CD14-positive monocyte (primary cell): ENCODE data around the gene TSPOAP1. TPM values are rescaled to one million over a fixed set of nuclear protein-coding genes. Genes with fewer than 3 reads are reported as not detected.
A peak's percentile ranks its signal among the peaks of the same experiment; 100 is the strongest.

Experiments
- DNase-seq, 3 donors: peaks; one replicate each; pipeline ENCODE4 v3.0.0-alpha.2; 2011 to 2022
- H2AFZ ChIP-seq: 2 replicates; pipeline ENCODE4 v1.6.0; 2012; ENCODE audit warnings: mild to moderate bottlenecking, low read depth, low read length, inconsistent platforms; ENCODE audit not compliant: insufficient read depth, poor library complexity, severe bottlenecking
- H3K27ac ChIP-seq, 2 donors: 1 replicate in 1 of 2; 2 replicates in 1 of 2; pipeline ENCODE4 v1.5.1; 2012 to 2013; ENCODE audit warnings: low read length in 2 of 2, control low read depth in 1 of 2, inconsistent platforms in 1 of 2, low read depth in 1 of 2, mild to moderate bottlenecking in 1 of 2
- H3K27me3 ChIP-seq, 2 donors: one replicate each; pipeline versions ENCODE4 v1.6.0 to v1.6.1; 2011 to 2013; ENCODE audit warnings: low read length in 2 of 2; ENCODE audit not compliant: control insufficient read depth in 2 of 2, insufficient read depth in 2 of 2
- H3K36me3 ChIP-seq, 2 donors: replicated peaks in 1 of 2; 1 replicate in 1 of 2; 2 replicates in 1 of 2; pipeline versions ENCODE4 v1.5.1 to v1.6.1; 2012 to 2013; ENCODE audit warnings: low read length in 2 of 2, control low read depth in 1 of 2, inconsistent platforms in 1 of 2, mild to moderate bottlenecking in 1 of 2; ENCODE audit not compliant: insufficient read depth in 2 of 2, control insufficient read depth in 1 of 2
- H3K4me1 ChIP-seq, 2 donors: 1 replicate in 1 of 2; 2 replicates in 1 of 2; pipeline versions ENCODE4 v1.5.1 to v1.6.1; 2012 to 2013; ENCODE audit warnings: low read length in 2 of 2, control low read depth in 1 of 2, inconsistent platforms in 1 of 2, mild to moderate bottlenecking in 1 of 2, moderate library complexity in 1 of 2; ENCODE audit not compliant: insufficient read depth in 2 of 2, control insufficient read depth in 1 of 2
- H3K4me2 ChIP-seq: replicated peaks from 2 replicates; pipeline ENCODE3; 2012; ENCODE audit warnings: low read length, moderate library complexity, mild to moderate bottlenecking; ENCODE audit not compliant: poor library complexity, severe bottlenecking; ENCODE audit errors: extremely low read depth
- H3K4me3 ChIP-seq, 3 experiments: fragments of 200-600 bp in 1 of 3; sonication (generic) in 1 of 3; replicated peaks in 1 of 3; 1 replicate in 2 of 3; 2 replicates in 1 of 3; pipeline ENCODE4 v1.5.1; 2011 to 2013; ENCODE audit warnings: low read length in 3 of 3, mild to moderate bottlenecking in 3 of 3, control low read depth in 2 of 3, low read depth in 2 of 3, inconsistent platforms in 1 of 3, moderate library complexity in 1 of 3
- H3K79me2 ChIP-seq: 2 replicates; pipeline ENCODE4 v1.6.0; 2012; ENCODE audit warnings: mild to moderate bottlenecking, control low read depth, inconsistent platforms, low read length, moderate library complexity; ENCODE audit not compliant: insufficient read depth
- H3K9ac ChIP-seq: 2 replicates; pipeline ENCODE4 v1.6.0; 2017; ENCODE audit warnings: low read length, mild to moderate bottlenecking; ENCODE audit not compliant: insufficient read depth, poor library complexity, severe bottlenecking
- H3K9me3 ChIP-seq, 2 donors: replicated peaks in 1 of 2; 1 replicate in 1 of 2; 2 replicates in 1 of 2; pipeline versions ENCODE4 v1.5.1 to v1.6.1; 2012 to 2013; ENCODE audit warnings: low read length in 2 of 2, control low read depth in 1 of 2; ENCODE audit not compliant: control insufficient read depth in 1 of 2, insufficient read depth in 1 of 2
- H4K20me1 ChIP-seq: 2 replicates; pipeline ENCODE4 v1.6.0; 2012; ENCODE audit warnings: mild to moderate bottlenecking, low read length, control low read depth, moderate library complexity; ENCODE audit not compliant: insufficient read depth
- H3K27ac Mint-ChIP-seq, 7 donors: one replicate each; pipeline ENCODE4 v1.8.0; 2020; ENCODE audit warnings: mild to moderate bottlenecking in 7 of 7, mixed read lengths in 7 of 7, moderate library complexity in 6 of 7, inconsistent platforms in 2 of 7
- H3K27me3 Mint-ChIP-seq, 3 donors: one replicate each; pipeline ENCODE4 v1.8.0; 2021 to 2022; ENCODE audit warnings: low read depth in 3 of 3, mild to moderate bottlenecking in 3 of 3, mixed read lengths in 3 of 3, moderate library complexity in 3 of 3, inconsistent platforms in 1 of 3
- H3K36me3 Mint-ChIP-seq, 2 donors: one replicate each; pipeline ENCODE4 v1.8.0; 2020; ENCODE audit warnings: mixed read lengths in 2 of 2, inconsistent platforms in 1 of 2, mild to moderate bottlenecking in 1 of 2
- H3K4me1 Mint-ChIP-seq: one replicate; pipeline ENCODE4 v1.8.0; 2020; ENCODE audit warnings: mild to moderate bottlenecking, mixed read lengths
- H3K4me3 Mint-ChIP-seq, 2 donors: one replicate each; pipeline ENCODE4 v1.8.0; 2020; ENCODE audit warnings: mild to moderate bottlenecking in 2 of 2, mixed read lengths in 2 of 2, moderate library complexity in 1 of 2
- H3K9me3 Mint-ChIP-seq, 7 donors: one replicate each; pipeline ENCODE4 v1.8.0; 2020 to 2022; ENCODE audit warnings: mixed read lengths in 7 of 7, mild to moderate bottlenecking in 6 of 7, moderate library complexity in 6 of 7, inconsistent platforms in 2 of 7
- WGBS: methylation state at CpG from one replicate; pipeline ENCODE4 v1.1.5; 2013; ENCODE audit warnings: missing lambda C conversion rate; ENCODE audit not compliant: insufficient coverage; 5-methylcytosine and 5-hydroxymethylcytosine counted together
- intact Hi-C, 2 donors: fragments of 100-400 bp; cut with micrococcal nuclease; formaldehyde crosslinking; loops; one replicate each; pipeline versions ENCODE4 v1.15.0 to v1.15.1; 2023
- polyA minus RNA-seq: library from RNA; depleted of rRNA, polyadenylated mRNA; stranded (reverse); fragments of >200 nt; gene quantifications from 2 replicates; pipeline ENCODE4 v1.2.3, GENCODE V29; 2012
- polyA plus RNA-seq, 3 donors: library from polyadenylated mRNA; depleted of rRNA in 1 of 3; unstranded in 2 of 3; stranded (reverse) in 1 of 3; fragments of 300-500 nt in 2 of 3; fragments of >200 nt in 1 of 3; fragmentation: Illumina TruSeq in 2 of 3; gene quantifications; 1 replicate in 2 of 3; 2 replicates in 1 of 3; pipeline ENCODE4 v1.2.3, GENCODE V29; 2012 to 2021
- total RNA-seq, 12 experiments: library from RNA in 1 of 12; stranded (reverse) in 1 of 12; fragments of 120-200 nt in 1 of 12; gene quantifications; one replicate each; pipeline ENCODE4 v1.2.4 and lab custom pipeline; 2013 to 2026; ENCODE audit warnings: mixed read lengths in 6 of 12, inconsistent platforms in 1 of 12
- TF ChIP-seq, protein P1 (sequence below): fragments of 200-600 bp; IDR thresholded peaks from one replicate; pipeline ENCODE4 v1.8.0; 2022; ENCODE audit warnings: antibody characterized with exemption, mild to moderate bottlenecking

Gene TSPOAP1
- total RNA-seq (2013): 5.2 TPM
- polyA plus RNA-seq (10 to 100 TPM in 1 of 3 donors, under 1 TPM in 2; 0.10 to 14.0 (median 0.18) TPM), polyA minus RNA-seq (14.7 and 17.5 TPM in 2 replicates), total RNA-seq (lab: John Stamatoyannopoulos, UW) (4.0 to 78.2 (median 29.5) reads per million in 11 experiments)

GRCh38 chr17:58328195-58329034 is at the start of gene TSPOAP1:
TSPOAP1 (minus strand) TSS chr17:58328795; CDS start chr17:58327920, 875 bp downstream.
- intact Hi-C loops: loop anchor here in 1 of 2 donors (2.0 to 5.0 kb wide), 3 partner anchors 34 to 51 kb away; no protein-coding TSS in a partner anchor
- peaks cover 74% of the 10 kb centered on the region for H4K20me1 ChIP-seq
- under 1% methylated on average over 10 of the region's 23 CpGs for WGBS
- H3K4me2 ChIP-seq: peak within 1 kb of the TSS; percentile 99
- peak within 1 kb of the TSS; percentile 88 to 100 for H3K27ac ChIP-seq
- Mint-ChIP-seq H3K36me3 (peaks cover 27 to 28% of the 10 kb centered on the region in 2 donors), H3K4me1 (peaks cover 61% of the 10 kb centered on the region), H3K4me3 (peak within 1 kb of the TSS; percentile 75 to 99), H3K27ac (peak within 1 kb of the TSS; percentile 90 to 99 (median 98)), H3K27me3 (peaks cover 29 to 40% (median 37%) of the 10 kb centered on the region in 3 donors), H3K9me3 (peaks cover 0 to 9% (median 7%) of the 10 kb centered on the region in 7 donors)
- H3K27me3 ChIP-seq: peaks cover 11 to 30% of the 10 kb centered on the region in 2 donors
- no peak within 1 kb of the TSS for H2AFZ ChIP-seq
- peaks cover 0 to 6% of the 10 kb centered on the region in 2 donors for H3K9me3 ChIP-seq
- TF ChIP-seq, protein P1, sequence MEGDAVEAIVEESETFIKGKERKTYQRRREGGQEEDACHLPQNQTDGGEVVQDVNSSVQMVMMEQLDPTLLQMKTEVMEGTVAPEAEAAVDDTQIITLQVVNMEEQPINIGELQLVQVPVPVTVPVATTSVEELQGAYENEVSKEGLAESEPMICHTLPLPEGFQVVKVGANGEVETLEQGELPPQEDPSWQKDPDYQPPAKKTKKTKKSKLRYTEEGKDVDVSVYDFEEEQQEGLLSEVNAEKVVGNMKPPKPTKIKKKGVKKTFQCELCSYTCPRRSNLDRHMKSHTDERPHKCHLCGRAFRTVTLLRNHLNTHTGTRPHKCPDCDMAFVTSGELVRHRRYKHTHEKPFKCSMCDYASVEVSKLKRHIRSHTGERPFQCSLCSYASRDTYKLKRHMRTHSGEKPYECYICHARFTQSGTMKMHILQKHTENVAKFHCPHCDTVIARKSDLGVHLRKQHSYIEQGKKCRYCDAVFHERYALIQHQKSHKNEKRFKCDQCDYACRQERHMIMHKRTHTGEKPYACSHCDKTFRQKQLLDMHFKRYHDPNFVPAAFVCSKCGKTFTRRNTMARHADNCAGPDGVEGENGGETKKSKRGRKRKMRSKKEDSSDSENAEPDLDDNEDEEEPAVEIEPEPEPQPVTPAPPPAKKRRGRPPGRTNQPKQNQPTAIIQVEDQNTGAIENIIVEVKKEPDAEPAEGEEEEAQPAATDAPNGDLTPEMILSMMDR: no peak
- H3K4me3 ChIP-seq: peak within 1 kb of the TSS; percentile 72 to 100 (median 99)
- DNase-seq: peak; percentile 49 to 65 (median 54)
- peaks cover 69% of the 10 kb centered on the region for H3K79me2 ChIP-seq
- peaks cover 71 to 75% of the 10 kb centered on the region in 2 donors for H3K4me1 ChIP-seq
- H3K9ac ChIP-seq: peak within 1 kb of the TSS; percentile 98
- H3K36me3 ChIP-seq: peaks cover 9 to 18% of the 10 kb centered on the region in 2 donors

GRCh38 chr17:58377661-58378060 is 49.1 kb upstream of the TSPOAP1 start:
- Histone ChIP-seq H3K9ac (no peak overlapping the region), H3K79me2 (no peaks in the 10 kb centered on the region)

More at GRCh38 chr17:58377661-58378060, 49.1 kb upstream of the TSPOAP1 start:
- Histone ChIP-seq H3K36me3 (no peaks in the 10 kb centered on the region), H2AFZ (no peak overlapping the region), H4K20me1 (no peaks in the 10 kb centered on the region), H3K27ac (no peak overlapping the region), H3K9me3 (no peaks in the 10 kb centered on the region), H3K4me2 (no peak overlapping the region), H3K4me1 (peaks cover 26 to 30% of the 10 kb centered on the region in 2 donors), H3K4me3 (no peak overlapping the region), H3K27me3 (no peaks in the 10 kb centered on the region)
- H3K4me1 Mint-ChIP-seq: peaks cover 38% of the 10 kb centered on the region
- H3K9me3 Mint-ChIP-seq: peaks cover 0 to 2% (median 0%) of the 10 kb centered on the region in 7 donors
- no peak for DNase-seq
- TF ChIP-seq, protein P1: no peak
- intact Hi-C loops: no loop called here
- H3K36me3 Mint-ChIP-seq: no peaks in the 10 kb centered on the region
- H3K4me3 Mint-ChIP-seq: no peak overlapping the region
- 100% methylated on average over 3 of the region's 5 CpGs for WGBS
- H3K27me3 Mint-ChIP-seq: peaks cover 2 to 19% (median 15%) of the 10 kb centered on the region in 3 donors
- no peak overlapping the region for H3K27ac Mint-ChIP-seq
